GM21423 (cell line): Measurements from ENCODE around the gene GARIN1A.

Source experiments
- ATAC-seq: cut with Tn5 transposase; IDR thresholded peaks from one replicate; pipeline ENCODE4 v1.9.1; 2021; ENCODE audit warnings: mild to moderate bottlenecking, moderate library complexity; ENCODE audit not compliant: unreplicated experiment

Gene GARIN1A

GRCh38 chr7:128713794-128714193 lies 41.7 kb downstream of the GARIN1A start:
- no peak for ATAC-seq

DNA sequence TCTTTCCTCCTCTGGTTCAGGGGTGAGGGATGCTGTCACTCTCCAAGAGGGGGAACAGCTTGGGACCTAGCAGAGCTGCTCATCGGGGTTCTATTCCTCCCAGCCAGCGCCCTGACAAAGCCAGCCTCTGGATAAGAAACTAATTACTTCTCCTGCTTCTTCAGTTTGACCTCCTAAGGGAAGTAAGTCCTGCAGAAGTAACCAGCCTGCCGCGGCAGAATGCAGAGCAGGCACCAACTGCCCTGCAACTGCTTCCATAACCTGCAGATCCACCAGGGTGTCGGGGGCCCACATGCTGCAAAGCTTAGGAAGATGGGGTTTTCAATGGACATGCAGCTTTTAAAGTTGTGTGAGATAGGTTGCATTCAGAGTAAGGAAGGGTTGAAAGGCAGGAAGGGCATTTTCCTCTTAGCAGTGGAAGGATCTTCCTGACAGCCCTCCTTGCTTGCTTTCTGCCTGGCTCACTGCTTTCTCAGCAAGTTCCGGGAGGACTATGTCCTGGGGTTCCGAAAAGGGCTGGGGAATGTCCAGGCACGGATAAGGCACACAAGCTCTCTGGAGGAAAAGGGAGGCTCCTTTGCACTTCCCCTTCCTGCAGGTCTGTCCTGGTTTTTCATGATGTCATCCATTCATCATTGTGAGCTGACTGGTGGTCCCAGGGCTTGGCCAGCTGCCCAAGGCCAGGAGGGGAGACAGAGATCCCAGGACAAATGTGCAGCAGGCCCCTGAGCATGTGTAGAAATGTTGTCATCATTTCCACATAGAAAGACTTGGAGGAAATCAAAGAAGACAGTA lies 42.8 kb downstream of the GARIN1A start:
- no peak for ATAC-seq

GRCh38 chr7:128718967-128719642 lies 47.0 kb downstream of the GARIN1A start:
- ATAC-seq = no peak

DNA sequence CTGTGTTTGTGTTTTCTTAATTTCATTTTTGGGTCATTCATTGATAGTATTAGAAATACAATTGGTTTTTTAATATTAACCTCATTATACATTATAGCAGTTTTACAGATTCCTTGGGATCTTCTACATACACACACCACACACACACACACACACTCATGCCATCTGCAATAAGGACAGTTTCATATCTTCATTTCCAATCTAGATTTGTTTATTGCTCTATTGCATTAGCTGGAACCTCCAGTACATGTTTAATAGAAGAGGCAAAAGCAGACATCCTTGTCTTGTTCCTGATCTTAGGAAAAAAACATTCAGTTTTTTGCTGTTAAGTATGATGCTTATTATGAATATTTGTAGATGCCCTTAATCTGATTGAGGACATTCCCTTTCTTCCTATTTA lies 49.3 kb downstream of the GARIN1A start:
- ATAC-seq = no peak
